K562 (cell line): ENCODE results near the gene FAM151A. TPM values are rescaled to one million over a fixed set of nuclear protein-coding genes. Genes with fewer than 3 reads are reported as not detected.

Experiments used
- CEBPB ChIP-seq: fragments of 450-650 bp; IDR thresholded peaks from 2 replicates; pipeline ENCODE4 v1.6.1; 2016; ENCODE audit warnings: missing genetic modification characterization, missing compliant biosample characterization
- ETS2 ChIP-seq: IDR thresholded peaks from 2 replicates; pipeline ENCODE4 v1.6.1; 2016; ENCODE audit warnings: borderline replicate concordance, missing genetic modification characterization, mild to moderate bottlenecking, moderate library complexity, missing compliant biosample characterization; ENCODE audit not compliant: poor library complexity, severe bottlenecking
- MCM7 ChIP-seq, 2 experiments: fragments of 450-650 bp; IDR thresholded peaks; 2 replicates each; pipeline ENCODE4 v1.6.1; 2016 to 2018
- PPARD ChIP-seq: fragments of 250-450 bp; sonication (Bioruptor Pico); IDR thresholded peaks from 2 replicates; pipeline ENCODE4 v1.8.0; 2022; ENCODE audit warnings: inconsistent platforms, mild to moderate bottlenecking, moderate library complexity
- RBM15 ChIP-seq: fragments of 200-400 bp; formaldehyde crosslinking; IDR thresholded peaks from 2 replicates; pipeline ENCODE4 v1.6.1; 2018; ENCODE audit warnings: mild to moderate bottlenecking, low read length, moderate library complexity; ENCODE audit not compliant: insufficient read depth
- SP2 ChIP-seq: IDR thresholded peaks from 2 replicates; pipeline ENCODE4 v1.6.1; 2011; ENCODE audit warnings: mild to moderate bottlenecking, low read depth, low read length, moderate library complexity; ENCODE audit not compliant: poor library complexity, severe bottlenecking; ENCODE audit errors: extremely low read depth
- SREBF1 ChIP-seq: fragments of 150-350 bp; IDR thresholded peaks from 2 replicates; pipeline ENCODE4 v1.6.1; 2014; ENCODE audit warnings: antibody characterized with exemption, low read depth, low read length, borderline replicate concordance
- TAF15 ChIP-seq: fragments of 200-400 bp; formaldehyde crosslinking; IDR thresholded peaks from 2 replicates; pipeline ENCODE4 v1.6.1; 2017; ENCODE audit warnings: mild to moderate bottlenecking, low read depth, low read length, moderate library complexity
- ZC3H11A ChIP-seq: IDR thresholded peaks from 2 replicates; pipeline ENCODE4 v1.6.1; 2012; ENCODE audit warnings: low read depth, low read length, improper control_type of control experiment
- ZFX ChIP-seq: sonication (generic); formaldehyde crosslinking; IDR thresholded peaks from 2 replicates; pipeline ENCODE4 v1.8.0; 2022; ENCODE audit warnings: mild to moderate bottlenecking, missing genetic modification reagents, moderate library complexity
- polyA plus RNA-seq, 8 experiments: library from polyadenylated mRNA; depleted of rRNA in 4 of 8; stranded (reverse) in 5 of 8; unstranded in 3 of 8; fragments of >200 nt; fragmentation: Nextera tagmentation in 2 of 8; fragmentation: Illumina TruSeq in 1 of 8; extraction: Ambion mirVana in 2 of 8; extraction: Trizol in 1 of 8; gene quantifications; 2 replicates each; pipeline versions ENCODE4 v1.2.1 to v1.2.3, GENCODE V29; 2011 to 2014; ENCODE audit warnings: inconsistent platforms in 1 of 8, missing spikeins in 1 of 8
- total RNA-seq, 7 experiments: library from RNA; depleted of rRNA in 6 of 7; stranded (reverse); fragments of >200 nt in 6 of 7; fragmentation: Illumina TruSeq in 2 of 7; extraction: Trizol in 2 of 7; gene quantifications; 2 replicates each; pipeline versions ENCODE4 v1.2.1 to v1.2.3, GENCODE V29; 2011 to 2021; ENCODE audit warnings: low replicate concordance in 1 of 7
- TF ChIP-seq, protein P1 (sequence below): fragments of 450-650 bp; IDR thresholded peaks from 2 replicates; pipeline ENCODE4 v1.6.1; 2016
- TF ChIP-seq, protein P2 (sequence below), 2 experiments: IDR thresholded peaks in 1 of 2; conservative IDR thresholded peaks in 1 of 2; 2 replicates each; pipeline ENCODE4 v1.6.1; 2016; ENCODE audit warnings: low read depth in 2 of 2, mild to moderate bottlenecking in 1 of 2, missing compliant biosample characterization in 1 of 2, missing genetic modification characterization in 1 of 2, moderate library complexity in 1 of 2

Gene FAM151A
- total and polyA plus RNA-seq, 9 of the 15 experiments (the other 6 are each of a cell fraction or from before 2014, with no cell fraction given): not detected

DNA sequence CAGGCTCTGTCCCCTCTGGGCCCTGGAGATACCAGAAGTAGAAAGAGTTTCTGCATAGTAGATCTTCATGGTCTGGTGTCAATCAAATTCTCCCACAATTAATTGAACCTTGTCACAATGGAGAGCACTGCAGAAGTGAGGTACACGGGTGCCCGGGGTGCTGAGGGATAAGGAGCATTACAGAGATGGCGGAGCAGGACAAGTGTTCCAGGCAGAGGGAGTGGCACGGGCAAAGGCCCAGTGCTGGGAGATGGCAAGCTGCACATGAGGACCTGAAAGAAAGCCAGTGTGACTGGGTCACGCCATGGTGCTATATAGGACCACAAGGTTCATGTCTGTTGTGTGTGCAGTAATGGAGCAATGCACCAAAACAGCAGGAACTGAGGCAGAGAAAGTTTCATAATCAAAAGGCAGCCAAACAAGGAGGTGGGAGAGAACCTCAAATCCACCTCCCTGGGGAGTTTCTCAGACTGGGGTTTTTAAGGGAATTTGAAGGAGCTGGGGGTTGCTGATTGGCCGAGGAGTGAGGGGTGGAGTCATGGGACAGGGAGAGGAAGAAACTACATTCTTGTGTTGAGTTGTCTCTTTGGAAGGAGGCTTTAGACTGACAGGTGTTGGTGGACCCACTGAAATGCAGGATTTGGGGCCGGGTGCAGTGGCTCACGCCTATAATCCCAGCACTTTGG, 47.6 kb downstream of the FAM151A start (continued):
- TF ChIP-seq TAF15 (no peak), ETS2 (peak; percentile 42), SREBF1 (no peak), MCM7 (IDR thresholded peaks at IDR 0.05) (no peak), CEBPB (tag) (peak; percentile 12; the same call in 1 of the 2 replicates), ZFX (peak; percentile 10; the same call in 1 of the 2 replicates), ZC3H11A (no peak), PPARD (CRISPR knock-in tag) (no peak), RBM15 (no peak), SP2 (no peak)
- TF ChIP-seq, protein P1, sequence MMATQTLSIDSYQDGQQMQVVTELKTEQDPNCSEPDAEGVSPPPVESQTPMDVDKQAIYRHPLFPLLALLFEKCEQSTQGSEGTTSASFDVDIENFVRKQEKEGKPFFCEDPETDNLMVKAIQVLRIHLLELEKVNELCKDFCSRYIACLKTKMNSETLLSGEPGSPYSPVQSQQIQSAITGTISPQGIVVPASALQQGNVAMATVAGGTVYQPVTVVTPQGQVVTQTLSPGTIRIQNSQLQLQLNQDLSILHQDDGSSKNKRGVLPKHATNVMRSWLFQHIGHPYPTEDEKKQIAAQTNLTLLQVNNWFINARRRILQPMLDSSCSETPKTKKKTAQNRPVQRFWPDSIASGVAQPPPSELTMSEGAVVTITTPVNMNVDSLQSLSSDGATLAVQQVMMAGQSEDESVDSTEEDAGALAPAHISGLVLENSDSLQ: 0 out of 2 replicates have a peak, but pooled peaks have one; percentile 35
- TF ChIP-seq, protein P2, sequence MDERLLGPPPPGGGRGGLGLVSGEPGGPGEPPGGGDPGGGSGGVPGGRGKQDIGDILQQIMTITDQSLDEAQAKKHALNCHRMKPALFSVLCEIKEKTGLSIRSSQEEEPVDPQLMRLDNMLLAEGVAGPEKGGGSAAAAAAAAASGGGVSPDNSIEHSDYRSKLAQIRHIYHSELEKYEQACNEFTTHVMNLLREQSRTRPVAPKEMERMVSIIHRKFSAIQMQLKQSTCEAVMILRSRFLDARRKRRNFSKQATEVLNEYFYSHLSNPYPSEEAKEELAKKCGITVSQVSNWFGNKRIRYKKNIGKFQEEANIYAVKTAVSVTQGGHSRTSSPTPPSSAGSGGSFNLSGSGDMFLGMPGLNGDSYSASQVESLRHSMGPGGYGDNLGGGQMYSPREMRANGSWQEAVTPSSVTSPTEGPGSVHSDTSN (CRISPR knock-in tag; IDR thresholded peaks at IDR 0.05; ENCODE audit: low read depth): no peak
- TF ChIP-seq, protein P2 (tag; conservative IDR thresholded peaks at IDR 0.05; ENCODE audit: low read depth): 0 out of 2 replicates have a peak, but pooled peaks have one; percentile 3
